SK-N-MC (cell line): ENCODE results near the gene ASB11.

Experiments
- DNase-seq: peaks from one replicate; pipeline ENCODE4 v3.0.0-alpha.2; 2011; ENCODE audit warnings: low read depth, low spot score
- H3K27ac ChIP-seq: fragments of 200-600 bp; sonication (generic); 2 replicates; pipeline ENCODE4 v1.5.1; 2016; ENCODE audit warnings: mixed run types
- H3K36me3 ChIP-seq: fragments of 200-600 bp; sonication (generic); 2 replicates; pipeline ENCODE4 v1.6.1; 2017; ENCODE audit warnings: antibody characterized with exemption, low read length, mixed read lengths; ENCODE audit not compliant: insufficient read depth
- H3K4me3 ChIP-seq: fragments of 200-600 bp; sonication (generic); 2 replicates; pipeline ENCODE4 v1.5.1; 2016
- H3K9ac ChIP-seq: fragments of 200-600 bp; sonication (generic); 2 replicates; pipeline ENCODE4 v1.8.0; 2017; ENCODE audit warnings: mixed run types, mixed read lengths; ENCODE audit not compliant: insufficient read length
- H3K9me3 ChIP-seq: fragments of 200-600 bp; sonication (generic); 2 replicates; pipeline ENCODE4 v1.6.1; 2017; ENCODE audit warnings: low read depth, mild to moderate bottlenecking, antibody characterized with exemption, low read length, moderate library complexity, mixed read lengths
- EZH2 ChIP-seq: fragments of 200-600 bp; sonication (generic); IDR thresholded peaks from one replicate; pipeline ENCODE4 v1.6.1; 2017; ENCODE audit warnings: antibody characterized with exemption
- FOXP2 ChIP-seq: optimal IDR thresholded peaks from 2 replicates; pipeline ENCODE3; 2011; ENCODE audit warnings: mild to moderate bottlenecking, moderate library complexity; ENCODE audit not compliant: insufficient read depth; ENCODE audit errors: extremely low read length, control extremely low read depth
- POLR2AphosphoS5 ChIP-seq: IDR thresholded peaks from 2 replicates; pipeline ENCODE4 v1.6.1; 2012; ENCODE audit warnings: mild to moderate bottlenecking, low read depth, low read length, borderline replicate concordance

Gene ASB11

GRCh38 chrX:15269120-15269519 lies 46.3 kb downstream of the ASB11 start:
- Histone ChIP-seq H3K27ac (no peak overlapping the region), H3K9me3 (no peaks in the 10 kb centered on the region), H3K9ac (no peak overlapping the region), H3K36me3 (no peaks in the 10 kb centered on the region), H3K4me3 (no peak overlapping the region)
- DNase-seq: no peak
- no peak for TF ChIP-seq POLR2AphosphoS5
- no peak for TF ChIP-seq FOXP2

GRCh38 chrX:15254852-15255251 lies 60.6 kb downstream of the ASB11 start:
- H3K36me3 ChIP-seq: no peaks in the 10 kb centered on the region
- DNase-seq: no peak

GRCh38 chrX:15245896-15246295 lies 69.5 kb downstream of the ASB11 start:
- Histone ChIP-seq H3K9ac (no peak overlapping the region), H3K4me3 (no peak overlapping the region), H3K9me3 (no peaks in the 10 kb centered on the region), H3K36me3 (no peaks in the 10 kb centered on the region), H3K27ac (no peak overlapping the region)
- no peak for TF ChIP-seq EZH2
- TF ChIP-seq FOXP2: no peak
- no peak for TF ChIP-seq POLR2AphosphoS5
- no peak for DNase-seq

More at GRCh38 chrX:15254852-15255251, 60.6 kb downstream of the ASB11 start:
- no peak overlapping the region for H3K9ac ChIP-seq
- H3K27ac ChIP-seq: no peak overlapping the region
- H3K9me3 ChIP-seq: no peaks in the 10 kb centered on the region
- TF ChIP-seq POLR2AphosphoS5 (no peak), EZH2 (no peak), FOXP2 (no peak)
- no peak overlapping the region for H3K4me3 ChIP-seq

DNA sequence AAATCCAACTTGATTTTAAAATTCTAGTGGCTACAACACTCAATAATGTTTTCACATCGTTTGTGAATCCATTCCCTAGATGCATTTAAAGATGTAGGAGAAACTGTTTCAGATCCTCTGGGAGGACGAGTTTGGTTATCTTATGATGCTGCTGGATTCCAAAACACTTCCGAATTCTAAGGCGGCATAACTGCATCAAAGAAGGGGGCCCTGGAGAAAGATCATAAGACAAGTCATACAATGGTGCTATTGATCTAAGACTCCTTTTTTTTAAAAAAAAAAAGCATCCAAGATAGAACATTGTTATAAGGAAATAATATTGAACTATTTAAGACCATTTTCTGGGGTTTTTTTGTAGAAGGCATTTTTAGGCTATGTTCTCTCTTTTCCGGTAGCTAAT lies 71.0 kb downstream of the ASB11 start:
- DNase-seq: no peak
- Histone ChIP-seq H3K27ac (no peak overlapping the region), H3K4me3 (no peak overlapping the region), H3K36me3 (no peaks in the 10 kb centered on the region), H3K9me3 (no peaks in the 10 kb centered on the region), H3K9ac (no peak overlapping the region)
- TF ChIP-seq EZH2 (no peak), FOXP2 (no peak)

- no peak overlapping the region for H3K9ac ChIP-seq
- no peaks in the 10 kb centered on the region for H3K36me3 ChIP-seq
- H3K4me3 ChIP-seq: no peak overlapping the region
- H3K27ac ChIP-seq: no peak overlapping the region
- TF ChIP-seq FOXP2 (no peak), POLR2AphosphoS5 (no peak), EZH2 (no peak)
- DNase-seq: peak; percentile 18
- H3K9me3 ChIP-seq: no peaks in the 10 kb centered on the region
Measured at GRCh38 chrX:15242899-15243555, 72.4 kb downstream of the ASB11 start.

- TF ChIP-seq FOXP2 (no peak), POLR2AphosphoS5 (no peak), EZH2 (no peak)
- no peak for DNase-seq
- Histone ChIP-seq H3K36me3 (no peaks in the 10 kb centered on the region), H3K4me3 (no peak overlapping the region), H3K9ac (no peak overlapping the region), H3K27ac (no peak overlapping the region), H3K9me3 (no peaks in the 10 kb centered on the region)
Measured at GRCh38 chrX:15241301-15241700, 74.1 kb downstream of the ASB11 start.

- H3K36me3 ChIP-seq: no peaks in the 10 kb centered on the region
- H3K27ac ChIP-seq: no peak overlapping the region
Measured at GRCh38 chrX:15240414-15240813, 75.0 kb downstream of the ASB11 start.

DNA sequence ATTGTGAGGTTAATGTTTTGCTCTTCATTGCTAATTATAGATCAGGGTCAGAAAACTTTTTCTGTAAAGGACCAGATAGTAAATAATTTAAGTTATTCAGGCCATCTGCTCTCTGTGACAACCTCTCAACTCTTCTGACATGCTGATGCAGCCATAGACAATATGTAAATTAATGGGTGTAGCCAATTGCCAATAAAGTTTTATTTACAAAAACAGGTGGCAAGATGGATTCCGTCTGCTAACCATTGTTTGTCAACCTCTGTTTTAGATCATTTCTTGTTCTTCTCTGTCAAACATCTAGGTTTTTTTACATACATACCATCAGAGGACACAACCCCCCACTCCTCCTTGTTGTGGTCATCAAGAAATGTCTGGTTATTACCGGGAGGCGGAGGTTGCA lies 79.3 kb downstream of the ASB11 start:
- H3K36me3 ChIP-seq: no peaks in the 10 kb centered on the region
- H3K4me3 ChIP-seq: no peak overlapping the region
- TF ChIP-seq FOXP2 (no peak), EZH2 (no peak), POLR2AphosphoS5 (no peak)
- no peak for DNase-seq
- no peak overlapping the region for H3K27ac ChIP-seq
- no peaks in the 10 kb centered on the region for H3K9me3 ChIP-seq
- no peak overlapping the region for H3K9ac ChIP-seq

More at GRCh38 chrX:15240414-15240813, 75.0 kb downstream of the ASB11 start:
- Histone ChIP-seq H3K4me3 (no peak overlapping the region), H3K9me3 (no peaks in the 10 kb centered on the region), H3K9ac (no peak overlapping the region)
- TF ChIP-seq EZH2 (no peak), POLR2AphosphoS5 (no peak), FOXP2 (no peak)
- DNase-seq: no peak

DNA sequence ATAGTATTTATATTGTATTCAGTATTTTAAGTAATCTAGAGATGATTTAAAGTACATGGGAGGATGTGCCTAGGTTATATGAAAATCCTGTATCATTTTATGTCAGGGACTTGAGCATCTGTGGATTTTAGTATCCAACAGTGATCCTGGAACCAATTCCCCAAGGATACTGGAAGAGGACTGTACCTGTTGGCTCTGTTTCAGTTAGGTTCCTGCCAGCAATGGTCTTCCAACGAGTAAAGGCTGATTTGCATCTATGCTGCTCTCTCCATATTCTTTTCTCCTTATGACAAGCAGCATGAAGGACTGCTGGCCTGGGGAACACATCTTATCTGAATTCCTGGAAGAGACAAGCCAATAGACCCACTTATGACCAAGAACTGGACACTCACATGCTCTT lies 80.4 kb downstream of the ASB11 start:
- Histone ChIP-seq H3K27ac (no peak overlapping the region), H3K36me3 (no peaks in the 10 kb centered on the region), H3K9ac (no peak overlapping the region), H3K4me3 (no peak overlapping the region), H3K9me3 (no peaks in the 10 kb centered on the region)
- DNase-seq: no peak
- no peak for TF ChIP-seq EZH2
- no peak for TF ChIP-seq FOXP2
- no peak for TF ChIP-seq POLR2AphosphoS5

- Histone ChIP-seq H3K9me3 (no peaks in the 10 kb centered on the region), H3K27ac (no peak overlapping the region), H3K36me3 (no peaks in the 10 kb centered on the region), H3K9ac (no peak overlapping the region), H3K4me3 (no peak overlapping the region)
- TF ChIP-seq POLR2AphosphoS5 (no peak), FOXP2 (no peak), EZH2 (no peak)
- DNase-seq: no peak
Measured at GRCh38 chrX:15233416-15234015, 81.9 kb downstream of the ASB11 start.
